IMR-90 (cell line): ENCODE results near the gene SYNE2. TPM values are rescaled to one million over a fixed set of nuclear protein-coding genes. Genes with fewer than 3 reads are reported as not detected.

Experiments used
- ATAC-seq: fragments of 200-7000 bp; cut with Tn5 transposase; 2 replicates; pipeline ENCODE4 v1.9.1; 2020; ENCODE audit warnings: low read depth, mild to moderate bottlenecking, moderate library complexity
- BruUV-seq: library from RNA; stranded (reverse); fragments of 400-500 nt; replicated peaks from 2 replicates; lab custom pipeline; 2021; lab: Mats Ljungman, UMichigan
- CTCF ChIA-PET: fragments of 300-600 bp; formaldehyde crosslinking; extraction: SDS; loops from one replicate; lab custom pipeline; 2021; ENCODE audit warnings: antibody characterized with exemption; lab: Yijun Ruan, JAX
- POLR2A ChIA-PET: fragments of 300-600 bp; sonication (Branson Sonifier 250); formaldehyde crosslinking; loops from one replicate; lab custom pipeline; 2022; ENCODE audit warnings: antibody characterized with exemption; ENCODE audit not compliant: unreplicated experiment; lab: Charles Lee
- DNase-seq: peaks from one replicate; pipeline ENCODE4 v3.0.0; 2013
- H2AFZ ChIP-seq: replicated peaks from 2 replicates; pipeline ENCODE3; 2013; ENCODE audit warnings: low read length, mild to moderate bottlenecking; ENCODE audit not compliant: poor library complexity
- H2AK5ac ChIP-seq: 2 replicates; pipeline ENCODE4 v1.6.1; 2013; ENCODE audit warnings: low read depth, low read length, inconsistent platforms
- H2AK9ac ChIP-seq: replicated peaks from 2 replicates; pipeline ENCODE3; 2013; ENCODE audit warnings: mild to moderate bottlenecking, low read depth, low read length, moderate library complexity; ENCODE audit not compliant: poor library complexity
- H2BK120ac ChIP-seq: 2 replicates; pipeline ENCODE4 v1.6.1; 2013; ENCODE audit warnings: low read depth, low read length, inconsistent platforms
- H2BK15ac ChIP-seq: 3 replicates; pipeline ENCODE4 v1.6.1; 2013; ENCODE audit warnings: low read depth, low read length, inconsistent platforms
- H2BK20ac ChIP-seq: 2 replicates; pipeline ENCODE4 v1.6.1; 2013; ENCODE audit warnings: low read depth, mild to moderate bottlenecking, inconsistent platforms, low read length, moderate library complexity
- H2BK5ac ChIP-seq: 2 replicates; pipeline ENCODE4 v1.6.1; 2013; ENCODE audit warnings: mild to moderate bottlenecking, low read depth, low read length, inconsistent platforms; ENCODE audit not compliant: poor library complexity, severe bottlenecking
- H3K14ac ChIP-seq: replicated peaks from 2 replicates; pipeline ENCODE4 v1.6.1; 2013; ENCODE audit warnings: low read depth, low read length, inconsistent platforms
- H3K18ac ChIP-seq: 2 replicates; pipeline ENCODE4 v1.6.1; 2013; ENCODE audit warnings: low read depth, low read length, control low read depth
- H3K23ac ChIP-seq: 2 replicates; pipeline ENCODE4 v1.6.1; 2013; ENCODE audit warnings: low read depth, low read length, inconsistent platforms
- H3K27ac ChIP-seq: 2 replicates; pipeline ENCODE4 v1.5.1; 2013; ENCODE audit warnings: mild to moderate bottlenecking, control low read depth, low read length; ENCODE audit not compliant: insufficient read depth
- H3K27me3 ChIP-seq: 2 replicates; pipeline ENCODE4 v1.6.1; 2013; ENCODE audit warnings: low read length; ENCODE audit not compliant: control insufficient read depth, insufficient read depth
- H3K36me3 ChIP-seq: 2 replicates; pipeline ENCODE4 v1.6.1; 2013; ENCODE audit warnings: low read length, mixed read lengths; ENCODE audit not compliant: control insufficient read depth, insufficient read depth
- H3K4ac ChIP-seq: 2 replicates; pipeline ENCODE4 v1.6.1; 2013; ENCODE audit warnings: low read depth, low read length, inconsistent platforms
- H3K4me1 ChIP-seq: 2 replicates; pipeline ENCODE4 v1.6.1; 2013; ENCODE audit warnings: low read length, mixed read lengths; ENCODE audit not compliant: control insufficient read depth, insufficient read depth
- H3K4me2 ChIP-seq: 2 replicates; pipeline ENCODE4 v1.6.1; 2013; ENCODE audit warnings: low read depth, mild to moderate bottlenecking, control low read depth, low read length, moderate library complexity
- H3K4me3 ChIP-seq: 2 replicates; pipeline ENCODE4 v1.5.1; 2013; ENCODE audit warnings: low read depth, mild to moderate bottlenecking, control low read depth, low read length, moderate library complexity; ENCODE audit not compliant: insufficient read depth
- H3K56ac ChIP-seq: 2 replicates; pipeline ENCODE4 v1.6.1; 2013; ENCODE audit warnings: low read length, inconsistent platforms; ENCODE audit not compliant: insufficient read depth; ENCODE audit errors: extremely low read depth
- H3K79me1 ChIP-seq, 2 experiments: 2 replicates each; pipeline ENCODE4 v1.6.1; 2013; ENCODE audit warnings: low read length in 2 of 2, inconsistent platforms in 1 of 2, low read depth in 1 of 2
- H3K9ac ChIP-seq: 2 replicates; pipeline ENCODE4 v1.6.1; 2013; ENCODE audit warnings: low read depth, low read length, control low read depth
- H3K9me1 ChIP-seq: 2 replicates; pipeline ENCODE4 v1.6.1; 2013; ENCODE audit warnings: low read length, inconsistent platforms; ENCODE audit not compliant: insufficient read depth
- H3K9me3 ChIP-seq: 2 replicates; pipeline ENCODE4 v1.6.1; 2013; ENCODE audit warnings: low read length; ENCODE audit not compliant: control insufficient read depth, insufficient read depth
- H4K20me1 ChIP-seq: 2 replicates; pipeline ENCODE4 v1.6.1; 2013; ENCODE audit warnings: low read length, inconsistent platforms; ENCODE audit not compliant: insufficient read depth
- H4K5ac ChIP-seq: 2 replicates; pipeline ENCODE4 v1.6.1; 2013; ENCODE audit warnings: mild to moderate bottlenecking, low read depth, low read length, control low read depth
- H4K8ac ChIP-seq, 2 experiments: 2 replicates each; pipeline ENCODE4 v1.6.1; 2013; ENCODE audit warnings: low read depth in 2 of 2, low read length in 2 of 2, control low read depth in 1 of 2, inconsistent platforms in 1 of 2
- H4K91ac ChIP-seq: 2 replicates; pipeline ENCODE4 v1.6.1; 2013; ENCODE audit warnings: low read depth, low read length, inconsistent platforms; ENCODE audit not compliant: insufficient read depth
- CEBPB ChIP-seq: IDR thresholded peaks from 2 replicates; pipeline ENCODE4 v1.6.1; 2012; ENCODE audit warnings: low read depth, low read length, improper control_type of control experiment
- CHD1 ChIP-seq: IDR thresholded peaks from 2 replicates; pipeline ENCODE4 v1.6.1; 2012; ENCODE audit warnings: low read depth, low read length, improper control_type of control experiment
- WGBS, 2 experiments: methylation state at CpG; one replicate each; pipeline versions ENCODE4 v1.1.5 to v1.1.7; 2013; ENCODE audit warnings: missing lambda C conversion rate in 2 of 2; ENCODE audit not compliant: insufficient read length in 1 of 2; ENCODE audit errors: extremely low coverage in 2 of 2; 5-methylcytosine and 5-hydroxymethylcytosine counted together
- dilution Hi-C: fragments of 300-500 bp; cut with HindIII; formaldehyde crosslinking; loops from one replicate; pipeline ENCODE4 v1.14.3; 2018; ENCODE audit warnings: low sequenced_read_pairs; ENCODE audit not compliant: unreplicated experiment
- in situ Hi-C: fragments of 300-500 bp; cut with MboI; formaldehyde crosslinking; loops from 3 replicates; pipeline ENCODE4 v1.14.3; 2019; ENCODE audit warnings: low sequenced_read_pairs, inconsistent platforms, mixed read lengths
- intact Hi-C: fragments of 100-400 bp; cut with micrococcal nuclease; formaldehyde crosslinking; loops from 2 replicates; pipeline ENCODE4 v1.10.0; 2022
- polyA plus RNA-seq, 3 experiments: library from polyadenylated mRNA; depleted of rRNA; stranded (reverse); fragments of >200 nt; gene quantifications; 2 replicates each; pipeline ENCODE4 v1.2.3, GENCODE V29; 2012; ENCODE audit warnings: low replicate concordance in 1 of 3
- total RNA-seq: library from RNA; depleted of rRNA; stranded (reverse); fragments of >200 nt; gene quantifications from 2 replicates; pipeline ENCODE4 v1.2.3, GENCODE V29; 2012

Gene SYNE2
- total and polyA plus RNA-seq, 2 of the 4 experiments (the other 2 are of a cell fraction): 5.2 to 28.9 TPM

GRCh38 chr14:64174922-64175782 is 322.3 kb downstream of the SYNE2 start:
- no peak overlapping the region for H2AFZ ChIP-seq
- no peak overlapping the region for H2BK15ac ChIP-seq
- no TSS peak for BruUV-seq
- H3K4me1 ChIP-seq: 0 out of 2 replicates have a peak, but pooled peaks cover 2% of the 10 kb centered on the region
- no peak overlapping the region for H3K4ac ChIP-seq
- no peak overlapping the region for H3K27ac ChIP-seq
- no peak overlapping the region for H3K4me2 ChIP-seq
- WGBS, 2 experiments: no CpG with 5 or more reads among the region's 2 CpGs
- dilution Hi-C loops: no loop called here
- no peak overlapping the region for H4K8ac ChIP-seq
- no peaks in the 10 kb centered on the region for H3K9me1 ChIP-seq
- in situ Hi-C loops: no loop called here
- no peak overlapping the region for H3K56ac ChIP-seq
- intact Hi-C loops: no loop called here
- H3K27me3 ChIP-seq: no peaks in the 10 kb centered on the region
- H4K91ac ChIP-seq: no peak overlapping the region
- no peak overlapping the region for H3K9ac ChIP-seq
- H3K18ac ChIP-seq: no peak overlapping the region
- no peaks in the 10 kb centered on the region for H3K9me3 ChIP-seq
- H2AK9ac ChIP-seq: no peak overlapping the region
- H4K20me1 ChIP-seq: no peaks in the 10 kb centered on the region
- no peak for ATAC-seq
- no peak overlapping the region for H2BK5ac ChIP-seq
- no peaks in the 10 kb centered on the region for H3K36me3 ChIP-seq
- no peak for TF ChIP-seq CHD1
- no peak for TF ChIP-seq CEBPB
- POLR2A ChIA-PET: no interaction called here
- no peaks in the 10 kb centered on the region for H3K79me1 ChIP-seq
- H2BK20ac ChIP-seq: no peak overlapping the region
- H4K5ac ChIP-seq: no peak overlapping the region
- H2BK120ac ChIP-seq: no peak overlapping the region
- no peak overlapping the region for H3K14ac ChIP-seq
- no peak for DNase-seq
- no peak overlapping the region for H3K23ac ChIP-seq
- H3K4me3 ChIP-seq: no peak overlapping the region
- no peak overlapping the region for H2AK5ac ChIP-seq
- CTCF ChIA-PET: interaction anchor here (1.0 kb wide), 1 partner anchor 9 kb away, joined by 3 read pairs; no protein-coding TSS in a partner anchor
